Stimulated activated CD8-positive, alpha-beta memory T cell treated with anti-CD3 and anti-CD28 coated beads, Interleukin-12 subunit alpha, Interleukin-12 subunit beta, amount 100 ng/mL, for 24 hours (primary cell): ENCODE measurements around the gene CCT8.

Experiments
- DNase-seq: peaks from one replicate; pipeline ENCODE4 v3.0.0-alpha.2; 2020; ENCODE audit errors: extremely low read depth

Gene CCT8, protein sequence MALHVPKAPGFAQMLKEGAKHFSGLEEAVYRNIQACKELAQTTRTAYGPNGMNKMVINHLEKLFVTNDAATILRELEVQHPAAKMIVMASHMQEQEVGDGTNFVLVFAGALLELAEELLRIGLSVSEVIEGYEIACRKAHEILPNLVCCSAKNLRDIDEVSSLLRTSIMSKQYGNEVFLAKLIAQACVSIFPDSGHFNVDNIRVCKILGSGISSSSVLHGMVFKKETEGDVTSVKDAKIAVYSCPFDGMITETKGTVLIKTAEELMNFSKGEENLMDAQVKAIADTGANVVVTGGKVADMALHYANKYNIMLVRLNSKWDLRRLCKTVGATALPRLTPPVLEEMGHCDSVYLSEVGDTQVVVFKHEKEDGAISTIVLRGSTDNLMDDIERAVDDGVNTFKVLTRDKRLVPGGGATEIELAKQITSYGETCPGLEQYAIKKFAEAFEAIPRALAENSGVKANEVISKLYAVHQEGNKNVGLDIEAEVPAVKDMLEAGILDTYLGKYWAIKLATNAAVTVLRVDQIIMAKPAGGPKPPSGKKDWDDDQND

DNA sequence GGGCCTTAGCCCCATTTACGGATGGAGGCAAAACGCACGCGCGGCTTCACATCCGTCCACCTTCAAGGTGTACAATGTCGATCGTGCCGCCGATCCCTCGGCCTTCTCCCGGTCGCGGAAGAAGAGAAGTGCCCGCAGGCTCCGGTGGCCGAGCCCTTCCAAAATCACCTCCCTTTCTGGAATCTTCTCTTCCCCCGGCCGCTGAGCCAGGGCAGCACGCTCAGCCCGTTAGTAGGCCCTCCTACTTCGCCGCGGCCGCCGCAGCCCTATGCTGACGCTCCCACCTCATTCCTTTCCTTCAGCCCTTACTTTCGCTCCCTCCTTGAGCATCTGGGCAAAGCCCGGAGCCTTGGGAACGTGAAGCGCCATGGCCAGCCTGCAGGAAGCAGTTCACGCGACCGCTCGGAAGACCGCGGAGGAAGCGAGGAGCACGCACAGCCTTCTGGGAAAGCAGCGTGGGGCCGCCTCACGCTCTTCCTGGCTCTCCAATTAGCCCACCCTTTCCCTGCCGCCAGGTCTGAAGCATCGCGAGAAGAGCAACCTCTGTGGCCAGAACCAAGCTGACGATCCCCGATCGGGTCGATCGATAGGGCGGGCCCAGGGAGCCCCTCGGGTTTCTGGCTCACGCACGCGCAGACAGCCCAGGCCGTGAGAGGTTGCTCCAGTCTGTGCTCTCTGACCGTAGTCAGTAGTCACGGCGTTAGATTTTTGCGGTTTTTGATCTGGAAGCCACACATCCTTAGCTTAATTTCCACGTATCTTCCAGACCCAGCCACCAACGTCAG is at the start of gene CCT8:
Gene CCT8, minus strand, starts transcription at position 427 of the 785 bp plus-strand sequence. Its CDS starts 58 bp downstream, at position 369.
- DNase-seq = peak; percentile 94

DNA sequence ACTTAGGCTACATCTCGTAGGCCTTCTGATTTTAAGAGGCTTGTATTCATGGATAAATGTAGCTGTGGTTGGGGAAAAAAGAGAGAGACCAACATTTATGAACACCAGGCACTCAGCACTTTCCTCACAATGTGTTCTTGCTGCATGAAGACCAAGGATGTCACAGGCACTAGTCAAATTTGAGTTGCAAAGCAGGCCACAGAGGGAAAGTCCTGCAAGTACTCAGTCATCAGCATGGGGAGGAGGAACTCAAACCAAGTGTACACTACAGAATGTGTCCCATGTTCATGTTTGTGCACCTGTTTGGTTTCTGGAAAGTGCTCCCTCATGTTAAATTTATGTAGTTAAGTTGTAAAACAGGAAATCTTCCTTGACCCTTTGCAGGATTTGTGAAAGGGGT is 48.3 kb upstream of the CCT8 start:
- DNase-seq = no peak

DNA sequence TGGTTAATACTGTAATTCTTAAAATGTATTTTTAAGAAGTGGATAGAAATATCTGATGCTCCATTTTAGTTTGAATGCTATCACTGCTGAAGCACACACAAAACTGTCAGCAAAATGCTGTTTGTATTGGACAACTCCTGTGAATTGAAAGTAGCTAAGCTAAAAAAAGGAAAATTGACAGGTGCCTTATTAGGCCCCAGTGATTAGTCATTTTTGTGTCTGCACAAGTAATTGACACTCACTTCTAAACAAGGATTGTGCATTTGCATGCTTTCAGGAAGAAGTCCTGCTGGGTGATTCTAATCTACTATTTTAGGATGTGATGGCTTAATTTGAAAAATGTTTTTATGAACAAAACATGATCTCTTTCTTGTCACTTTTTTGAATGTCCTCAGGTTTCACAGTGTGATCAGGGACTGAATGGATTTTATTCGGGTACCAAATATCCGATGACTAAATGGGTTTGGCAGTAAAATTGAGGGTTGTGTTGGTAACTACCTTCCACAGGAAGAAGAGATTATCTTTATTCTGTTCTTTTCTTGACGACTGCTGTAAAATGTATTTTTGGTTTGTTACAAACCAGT is 44.0 kb upstream of the CCT8 start:
- DNase-seq = no peak

DNA sequence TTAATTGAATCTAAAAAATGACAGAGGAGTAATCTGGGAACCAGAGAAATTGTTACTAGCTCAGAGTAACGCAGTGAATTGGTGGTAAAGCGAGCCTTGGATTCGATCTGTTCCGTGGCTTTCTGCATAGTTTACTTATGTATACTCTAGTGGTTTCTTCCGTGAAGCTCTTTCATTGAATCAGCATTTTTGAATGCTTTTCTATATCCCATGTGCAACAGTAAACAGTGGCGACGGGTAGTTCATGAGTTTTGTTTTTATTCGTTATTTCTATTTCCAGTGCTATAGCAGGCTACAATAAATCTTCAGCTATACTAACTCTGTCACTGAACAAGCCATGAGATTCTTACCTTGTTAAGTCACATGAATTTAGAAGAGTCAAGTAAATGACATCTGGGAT is 42.5 kb upstream of the CCT8 start:
- no peak for DNase-seq

DNA sequence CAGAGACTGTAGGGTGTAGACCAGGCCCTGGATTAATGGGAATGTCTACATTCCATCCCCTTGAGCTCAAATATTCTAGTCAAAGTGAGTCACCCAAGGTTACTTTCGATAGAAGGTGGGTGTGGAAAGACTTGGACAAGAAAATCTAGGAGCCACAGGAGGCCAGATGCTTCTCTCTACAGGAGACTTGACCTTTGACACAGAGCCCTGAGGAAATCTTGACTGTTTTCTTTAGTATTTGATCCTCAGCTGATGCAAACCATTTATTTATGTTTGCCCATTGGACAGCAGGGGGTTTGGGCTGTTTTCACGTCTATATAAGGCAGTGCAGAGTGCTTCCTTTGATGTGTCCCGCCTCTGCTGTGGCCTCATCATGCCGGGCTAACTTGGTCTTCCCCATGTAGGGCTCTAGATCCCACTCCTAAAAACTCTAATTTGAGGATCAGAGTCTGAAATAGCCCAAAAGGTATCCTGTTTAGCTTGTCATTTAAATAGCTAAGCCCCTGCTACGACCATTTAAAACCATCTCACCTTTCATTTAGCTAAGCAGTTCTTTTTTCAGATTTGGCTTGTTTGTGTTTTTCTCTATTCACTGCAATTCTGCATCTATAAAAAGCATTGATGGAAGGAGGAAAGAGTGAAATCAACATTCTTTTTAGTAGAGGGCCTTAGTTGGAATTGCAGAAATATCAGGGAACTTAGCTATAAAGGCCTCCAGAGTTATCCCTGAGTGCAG is 41.5 kb upstream of the CCT8 start:
- DNase-seq = no peak

DNA sequence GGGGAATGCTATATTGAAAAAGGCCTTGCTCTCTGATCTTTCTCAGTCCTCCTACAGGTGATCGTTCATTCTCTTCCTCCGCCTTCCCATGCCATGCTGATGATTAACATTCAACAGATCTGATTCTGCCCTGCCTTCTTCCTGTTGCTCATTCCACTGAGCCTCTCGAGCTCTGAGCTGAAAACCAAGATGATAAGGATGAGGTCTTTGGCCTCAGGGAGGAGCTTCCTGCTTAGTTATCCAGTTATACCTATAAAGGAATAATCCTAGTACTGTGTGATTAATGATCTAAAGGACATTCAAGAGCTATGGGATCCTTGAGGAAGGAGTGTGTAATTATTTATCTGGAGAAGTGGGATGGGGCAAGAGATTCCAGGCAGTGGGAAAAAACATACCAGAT is 31.8 kb upstream of the CCT8 start:
- no peak for DNase-seq

DNA sequence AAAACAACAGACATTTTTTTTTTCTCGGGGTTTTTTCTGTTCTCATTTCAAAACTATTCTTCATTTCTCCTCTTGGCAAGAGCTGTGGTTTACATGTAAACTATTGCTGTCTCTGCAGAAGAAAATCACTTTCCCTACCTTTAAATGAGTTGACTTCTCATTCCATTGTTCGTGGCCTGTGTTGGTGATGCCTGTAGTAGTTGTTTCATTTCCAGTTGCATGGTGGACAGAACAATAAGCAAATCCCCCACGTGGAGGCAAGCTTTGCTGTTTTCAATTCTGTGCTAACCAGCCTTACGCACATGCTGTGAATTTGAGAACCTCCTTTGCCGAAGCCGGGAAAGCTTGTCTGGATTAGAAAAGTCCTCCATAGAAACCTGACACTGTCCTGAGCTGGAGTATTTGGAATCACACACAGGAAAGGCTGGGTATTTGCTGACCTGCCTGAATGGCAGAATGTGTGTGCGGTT is 30.8 kb upstream of the CCT8 start:
- DNase-seq = no peak

DNA sequence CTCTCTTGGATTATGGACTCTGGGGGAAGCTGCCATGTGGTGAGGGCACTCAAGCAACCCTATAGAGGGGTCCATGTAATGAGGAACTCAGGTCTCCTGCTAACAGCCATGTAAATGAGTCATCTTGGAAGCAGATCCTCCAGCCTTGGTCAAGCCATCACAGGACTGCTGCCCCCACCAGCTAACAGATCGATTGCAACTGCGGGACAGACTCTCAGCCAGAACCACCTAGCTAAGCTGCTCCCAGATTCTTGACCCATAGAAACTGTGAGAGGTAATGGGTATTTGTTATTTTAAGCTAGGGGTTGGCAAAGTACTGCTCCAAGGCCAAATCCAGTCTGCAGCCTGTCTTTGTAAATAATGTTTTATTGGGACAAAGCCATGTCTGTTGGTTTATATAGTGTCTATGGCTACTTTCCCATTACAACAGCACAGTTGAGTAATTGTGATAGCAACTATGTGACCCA is 29.4 kb upstream of the CCT8 start:
- no peak for DNase-seq

DNA sequence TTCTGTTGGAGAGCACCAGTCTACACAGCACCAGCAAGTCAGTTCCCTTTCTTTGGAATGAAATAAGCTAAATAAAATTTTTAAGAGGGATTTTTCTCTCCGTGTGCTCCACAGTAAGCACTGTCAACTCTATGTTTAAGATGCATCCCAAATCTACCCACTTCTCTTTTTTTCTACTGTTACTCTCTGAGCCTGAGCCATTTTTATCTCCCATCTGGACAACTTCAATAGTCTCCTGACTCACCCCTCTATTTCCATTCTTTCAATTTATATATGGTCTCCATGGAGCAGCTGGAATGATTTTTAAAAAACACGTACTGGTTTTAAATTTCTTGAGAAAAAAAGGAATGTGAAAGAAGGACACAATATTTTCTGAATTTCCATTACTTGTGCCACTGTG is 24.7 kb upstream of the CCT8 start:
- no peak for DNase-seq

DNA sequence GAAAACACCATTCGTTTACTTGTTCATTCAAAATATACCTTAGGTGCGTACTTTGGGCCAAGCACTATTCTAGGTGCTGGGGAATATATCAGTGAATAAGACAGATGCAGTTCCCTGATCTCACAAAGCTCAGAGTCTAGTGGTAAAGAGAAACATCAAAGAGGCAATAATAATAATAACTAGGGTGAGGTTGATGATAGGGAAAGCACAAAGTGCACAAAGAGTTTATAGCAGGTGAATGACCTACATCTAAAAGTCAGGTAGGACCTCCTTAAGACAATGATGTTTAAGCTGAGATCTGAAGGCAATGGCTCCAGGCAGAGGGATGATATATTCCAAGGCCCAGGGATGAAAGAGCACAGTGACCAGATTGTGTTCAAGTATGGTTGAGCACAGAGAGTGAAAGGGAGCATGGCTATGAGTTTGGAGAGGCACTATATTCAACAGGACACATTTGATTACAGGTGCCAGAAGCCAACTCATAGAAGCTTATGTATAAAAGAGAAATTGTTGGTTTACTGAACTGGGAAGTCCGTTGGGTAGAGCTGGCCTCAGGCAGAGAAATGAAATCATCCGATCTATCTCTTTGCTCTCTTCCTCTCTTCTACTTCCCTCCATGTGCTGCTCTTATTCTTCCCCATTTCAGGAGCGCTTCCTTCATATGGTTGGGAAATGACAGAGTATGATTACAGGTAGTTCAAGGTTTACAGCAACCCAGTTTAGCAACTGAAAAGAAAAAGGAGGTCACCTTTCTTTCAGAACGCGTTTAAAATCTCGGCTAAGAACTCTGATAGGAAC is 23.0 kb upstream of the CCT8 start:
- no peak for DNase-seq

DNA sequence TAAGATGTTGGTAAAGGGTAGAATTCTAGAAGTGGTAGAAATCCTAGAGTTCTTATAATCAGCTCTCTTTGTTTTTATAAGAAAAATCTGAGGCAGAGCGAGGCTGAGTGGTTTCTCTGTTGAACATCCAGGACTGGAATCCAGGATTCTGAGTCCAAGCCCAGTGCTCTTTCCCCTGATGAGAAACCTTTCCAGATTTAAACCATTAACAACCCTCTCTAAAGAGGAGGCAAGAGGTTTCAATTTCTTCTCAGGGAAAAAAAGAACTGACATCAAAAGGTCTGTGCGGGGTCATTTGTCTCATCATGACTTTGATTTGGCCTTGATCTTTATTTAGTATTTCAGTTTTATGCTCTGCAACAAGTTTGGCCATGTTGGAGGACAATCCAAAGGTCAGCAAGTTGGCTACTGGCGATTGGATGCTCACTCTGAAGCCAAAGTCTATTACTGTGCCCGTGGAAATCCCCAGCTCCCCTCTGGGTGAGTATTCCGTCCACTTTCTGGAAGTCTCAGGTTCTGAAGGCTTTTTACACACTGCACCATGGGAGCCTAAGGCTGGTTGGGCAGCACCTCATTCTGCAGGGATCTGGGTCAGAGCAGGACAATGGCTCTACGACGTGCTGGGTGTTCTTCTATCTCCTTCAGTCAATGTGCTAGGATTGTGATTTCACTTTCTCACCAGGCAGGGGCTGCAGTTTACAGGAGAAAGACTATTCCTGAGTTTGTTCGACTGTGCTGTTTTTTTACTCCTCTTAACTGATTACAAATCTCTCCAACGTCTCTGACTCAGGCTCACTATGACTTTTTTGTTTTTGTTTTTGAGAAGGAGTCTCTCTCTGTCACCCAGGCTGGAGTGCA is 18.9 kb upstream of the CCT8 start:
- no peak for DNase-seq

DNA sequence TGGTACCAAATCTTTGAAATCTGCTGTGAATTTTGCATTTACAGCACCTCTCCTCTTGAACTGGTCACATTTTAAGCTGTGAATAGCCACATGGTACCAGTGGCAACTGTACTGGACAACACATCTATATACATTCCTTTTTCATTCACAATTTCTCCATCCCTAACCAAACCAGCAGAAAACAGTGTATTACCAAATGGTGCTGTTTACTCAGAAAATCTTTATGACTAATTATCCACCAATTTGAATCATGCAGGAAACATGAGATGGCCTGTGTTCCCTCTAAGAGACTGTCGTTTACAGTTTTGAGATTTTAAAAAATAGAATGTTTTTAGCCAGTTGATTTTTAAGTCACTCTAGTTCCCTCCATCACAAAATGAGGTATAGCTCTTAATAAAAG is 17.6 kb upstream of the CCT8 start:
- DNase-seq = no peak

DNA sequence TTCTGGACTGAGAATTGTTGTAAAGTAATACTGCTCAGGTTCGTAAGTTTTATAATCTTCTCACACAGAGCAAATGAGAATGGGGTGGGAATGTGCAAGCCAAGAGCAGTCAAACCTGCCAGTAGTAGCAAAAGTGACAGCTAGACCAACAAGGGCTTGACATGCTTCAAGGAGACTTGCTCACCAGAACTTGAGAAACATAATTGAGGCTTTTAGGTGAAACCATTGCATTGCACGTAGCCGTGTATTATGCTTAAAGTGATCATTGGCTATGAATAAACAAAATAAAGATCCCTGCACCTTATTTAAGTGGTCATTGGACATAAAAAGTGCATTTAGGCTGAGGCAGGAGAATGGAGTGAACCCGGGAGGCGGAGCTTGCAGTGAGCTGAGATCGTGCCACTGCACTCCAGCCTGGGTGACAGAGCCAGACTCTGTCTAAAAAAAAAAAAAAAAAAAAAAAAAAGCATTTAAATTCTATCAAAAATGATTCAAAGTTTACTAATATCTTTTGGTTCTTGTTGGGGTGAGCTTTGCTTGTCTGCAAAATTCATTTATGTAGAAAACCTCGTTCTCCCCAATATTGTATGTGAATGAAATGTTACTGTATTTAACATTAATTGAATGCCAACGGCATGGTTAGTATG is 11.8 kb upstream of the CCT8 start:
- DNase-seq = no peak

DNA sequence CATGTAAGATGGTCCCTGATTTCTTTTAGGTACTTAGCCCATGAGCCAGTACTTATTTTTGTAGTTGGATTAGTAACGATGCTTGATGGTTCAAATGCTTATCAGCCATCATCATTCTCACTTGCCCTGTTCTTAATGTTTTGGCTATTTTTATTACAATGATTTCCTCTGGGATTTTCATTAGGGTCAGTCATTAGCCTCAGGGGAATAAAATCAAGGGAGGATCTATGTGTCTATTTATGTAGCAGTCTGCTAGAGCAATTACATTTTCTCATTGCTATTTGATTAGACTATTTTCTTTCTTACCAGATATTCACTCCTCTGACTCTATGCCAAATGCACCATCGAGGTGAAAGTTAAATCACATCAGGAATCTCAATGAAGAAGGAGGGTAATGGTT is 10.9 kb upstream of the CCT8 start:
- DNase-seq = no peak

DNA sequence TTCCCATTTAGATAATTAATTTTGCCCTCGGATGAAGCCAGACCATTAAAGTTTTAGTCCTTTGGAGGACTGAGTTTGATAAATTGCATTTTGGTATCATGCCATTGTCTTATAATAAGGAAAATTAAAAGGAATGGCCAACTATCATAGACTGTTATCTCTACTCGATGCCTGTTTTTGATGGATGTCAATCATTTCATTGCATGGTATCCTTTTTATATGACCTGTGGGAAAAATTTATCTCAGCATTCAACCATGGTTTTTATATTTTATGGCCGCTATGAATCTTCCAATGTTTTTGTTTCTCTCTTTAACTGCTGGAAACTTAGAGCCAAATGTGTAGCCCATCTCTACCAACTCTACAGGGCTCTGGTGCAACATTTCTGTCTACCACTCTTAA is 9.9 kb upstream of the CCT8 start:
- no peak for DNase-seq

DNA sequence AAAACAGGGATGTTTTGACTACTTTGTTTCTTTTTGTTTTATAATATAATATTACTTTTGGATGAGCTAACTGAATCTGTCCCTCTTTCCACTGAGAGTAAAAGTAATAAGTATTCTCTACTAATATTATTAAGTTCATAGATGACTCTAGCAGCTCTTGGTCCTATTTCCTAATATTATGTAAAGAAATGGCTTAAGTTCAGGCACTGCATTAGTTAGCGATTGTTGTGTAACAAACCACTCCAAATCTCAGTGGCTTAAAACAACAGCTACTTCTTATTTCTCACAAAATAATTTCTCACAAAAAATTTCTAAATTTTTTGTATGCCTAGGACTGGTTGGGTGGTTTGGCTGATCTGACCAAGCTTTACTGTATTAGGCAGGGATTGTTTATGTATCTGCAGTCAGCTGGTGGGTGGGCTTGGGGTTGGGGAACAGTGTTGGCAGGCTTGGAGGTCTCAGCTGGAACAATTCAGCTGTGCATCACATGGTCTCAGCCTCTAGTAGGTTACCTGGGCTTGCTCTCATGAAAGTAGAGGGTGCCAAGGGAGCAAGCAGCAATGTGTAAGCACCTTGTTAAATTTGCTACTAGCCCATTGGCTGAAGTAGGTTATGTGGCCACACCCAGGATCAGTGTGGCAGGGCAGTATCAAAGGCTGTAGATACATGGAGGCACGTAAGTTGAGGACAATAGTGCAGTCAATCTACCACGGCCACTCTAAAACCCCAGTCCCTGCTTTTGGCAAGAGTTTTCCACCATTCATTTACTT is 8.8 kb upstream of the CCT8 start:
- DNase-seq = no peak

DNA sequence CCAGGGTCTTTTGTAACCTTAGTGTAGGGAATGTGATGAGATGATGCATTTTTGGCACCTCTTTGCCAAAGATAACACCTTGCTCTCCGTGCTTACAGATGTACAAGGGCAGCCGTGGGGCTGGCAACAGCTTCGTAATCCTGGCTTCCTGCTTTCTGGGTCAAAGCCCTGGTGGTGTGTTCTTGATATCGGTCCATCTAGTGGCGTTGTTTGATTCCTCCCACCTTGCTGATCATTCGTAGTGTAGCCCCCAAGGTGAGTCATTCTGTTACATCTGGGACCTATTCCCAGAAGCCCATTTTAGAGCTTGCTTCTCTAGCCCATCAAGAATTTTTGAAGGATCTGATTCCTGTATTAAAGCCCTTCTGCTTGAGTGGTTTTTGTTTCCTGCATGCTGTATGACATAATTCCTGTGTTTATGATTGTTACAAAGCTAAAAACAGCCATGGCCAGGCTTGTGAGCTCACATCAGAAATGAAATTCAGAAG is 7.0 kb upstream of the CCT8 start:
- no peak for DNase-seq
